ENCODE measurements around the gene ZP3. TPM values are rescaled to one million over a fixed set of nuclear protein-coding genes. Genes with fewer than 3 reads are reported as not detected.

Gene ZP3
- not detected for total RNA-seq
- long read RNA-seq, partial matches to known transcripts = 1 of 1 reads
- long read RNA-seq, other reads (novel, unspliced or antisense) = 0 of 1 reads

GRCh38 chr7:76424413-76425111 is at the start of gene ZP3:
ZP3 (plus strand) TSS chr7:76424950; CDS start chr7:76424965, 15 bp downstream.
- Histone ChIP-seq H3K4me1 (no peaks in the 10 kb centered on the region), H3K27ac (no peak within 1 kb of the TSS), H3K9me3 (no peaks in the 10 kb centered on the region), H3K4me3 (no peak within 1 kb of the TSS), H3K27me3 (ENCODE audit: low read depth) (no peaks in the 10 kb centered on the region), H3K36me3 (no peaks in the 10 kb centered on the region)
- no peak for TF ChIP-seq CTCF (IDR thresholded peaks at IDR 0.05)
- intact Hi-C loops (cut with DNase I) = no loop called here
- DNase-seq = no peak
- ATAC-seq = no peak

GRCh38 chr7:76375251-76375650 is 49.5 kb upstream of the ZP3 start:
- ATAC-seq (no peak), DNase-seq (no peak)
- H3K27ac ChIP-seq = no peak overlapping the region
- no peaks in the 10 kb centered on the region for H3K27me3 ChIP-seq (ENCODE audit: low read depth)
- intact Hi-C loops (cut with DNase I) = no loop called here
- no peaks in the 10 kb centered on the region for H3K36me3 ChIP-seq
- H3K4me3 ChIP-seq = no peak overlapping the region
- no peaks in the 10 kb centered on the region for H3K9me3 ChIP-seq
- no peak for TF ChIP-seq CTCF (IDR thresholded peaks at IDR 0.05)
- H3K4me1 ChIP-seq = peaks cover 13% of the 10 kb centered on the region

GRCh38 chr7:76377186-76377918 is 47.4 kb upstream of the ZP3 start:
- no peaks in the 10 kb centered on the region for H3K36me3 ChIP-seq
- intact Hi-C loops (cut with DNase I) = no loop called here
- H3K4me1 ChIP-seq = peaks cover 21% of the 10 kb centered on the region
- H3K27ac ChIP-seq = no peak overlapping the region
- H3K4me3 ChIP-seq = no peak overlapping the region
- TF ChIP-seq CTCF (IDR thresholded peaks at IDR 0.05) = no peak
- no peaks in the 10 kb centered on the region for H3K27me3 ChIP-seq (ENCODE audit: low read depth)
- H3K9me3 ChIP-seq = no peaks in the 10 kb centered on the region
- no peak for DNase-seq
- no peak for ATAC-seq

- peaks cover 21% of the 10 kb centered on the region for H3K4me1 ChIP-seq
- H3K27ac ChIP-seq = peak overlapping the region; percentile 86
- no peak for TF ChIP-seq CTCF (IDR thresholded peaks at IDR 0.05)
- no peaks in the 10 kb centered on the region for H3K9me3 ChIP-seq
- H3K36me3 ChIP-seq = no peaks in the 10 kb centered on the region
- ATAC-seq (no peak), DNase-seq (no peak)
- intact Hi-C loops (cut with DNase I) = no loop called here
- peak overlapping the region; percentile 51 for H3K4me3 ChIP-seq
- H3K27me3 ChIP-seq (ENCODE audit: low read depth) = no peaks in the 10 kb centered on the region
Measured at GRCh38 chr7:76380623-76380966, 44.2 kb upstream of the ZP3 start.

GRCh38 chr7:76381814-76382213 is 42.9 kb upstream of the ZP3 start:
- Histone ChIP-seq H3K27me3 (ENCODE audit: low read depth) (no peaks in the 10 kb centered on the region), H3K4me3 (no peak overlapping the region), H3K4me1 (peaks cover 21% of the 10 kb centered on the region), H3K9me3 (no peaks in the 10 kb centered on the region), H3K36me3 (no peaks in the 10 kb centered on the region), H3K27ac (no peak overlapping the region)
- no peak for ATAC-seq
- no peak for DNase-seq
- no peak for TF ChIP-seq CTCF (IDR thresholded peaks at IDR 0.05)
- intact Hi-C loops (cut with DNase I) = no loop called here
